Activated CD4-positive, alpha-beta T cell treated with anti-CD3 and anti-CD28 coated beads for 1 hour (primary cell): ENCODE results near the gene ARID5A.
"Not testable (repeated sequence)": the region's sequence is repeated elsewhere in the genome, so short reads cannot be mapped to it uniquely, and the experiment has no call there.

ENCODE experiments used
- DNase-seq: peaks from one replicate; pipeline ENCODE4 v3.0.0-alpha.2; 2020

ARID5A gene

GRCh38 chr2:96542357-96542977, 5.9 kb downstream of the ARID5A start:
- DNase-seq = no peak

DNA sequence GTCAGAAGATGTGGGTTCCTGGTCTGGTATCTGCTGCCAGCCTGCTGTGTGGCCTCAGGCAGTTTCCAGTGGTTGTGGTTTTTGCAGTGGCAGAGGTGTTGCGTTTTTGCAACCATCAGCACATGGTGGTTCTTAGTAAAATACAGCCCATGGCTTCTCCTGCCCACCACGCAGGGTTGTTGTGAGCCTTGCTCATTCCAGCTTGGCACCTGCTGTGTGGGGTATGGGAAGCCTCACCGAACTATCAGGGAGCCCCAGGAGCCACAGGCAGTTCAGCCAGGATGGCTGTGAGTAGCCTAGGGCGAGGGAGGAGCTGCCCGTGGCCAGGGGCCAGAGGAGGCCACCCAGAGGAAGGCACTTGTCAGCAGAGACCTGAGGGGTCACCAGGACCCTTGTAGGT, 9.8 kb downstream of the ARID5A start:
- DNase-seq = no peak

DNA sequence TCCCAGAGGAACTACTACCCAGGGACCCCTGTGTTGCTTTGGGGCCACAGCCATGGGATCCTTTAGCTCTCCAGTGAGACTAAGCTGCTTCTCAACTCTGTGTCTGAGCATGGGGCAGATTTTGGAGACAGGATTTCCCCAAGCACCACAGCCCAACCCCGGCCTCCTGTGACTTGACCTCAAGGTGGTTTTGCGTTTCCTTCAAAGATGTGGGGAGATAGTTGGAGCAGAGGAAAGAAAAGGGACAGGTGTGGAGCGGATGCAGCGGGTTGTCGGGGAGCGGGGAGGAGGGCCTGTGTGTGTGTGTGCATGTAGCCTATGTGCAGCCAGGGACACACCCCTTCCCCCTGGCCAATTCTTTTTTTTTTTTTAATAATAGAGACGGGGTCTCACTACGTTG, 10.2 kb downstream of the ARID5A start:
- no peak for DNase-seq

DNA sequence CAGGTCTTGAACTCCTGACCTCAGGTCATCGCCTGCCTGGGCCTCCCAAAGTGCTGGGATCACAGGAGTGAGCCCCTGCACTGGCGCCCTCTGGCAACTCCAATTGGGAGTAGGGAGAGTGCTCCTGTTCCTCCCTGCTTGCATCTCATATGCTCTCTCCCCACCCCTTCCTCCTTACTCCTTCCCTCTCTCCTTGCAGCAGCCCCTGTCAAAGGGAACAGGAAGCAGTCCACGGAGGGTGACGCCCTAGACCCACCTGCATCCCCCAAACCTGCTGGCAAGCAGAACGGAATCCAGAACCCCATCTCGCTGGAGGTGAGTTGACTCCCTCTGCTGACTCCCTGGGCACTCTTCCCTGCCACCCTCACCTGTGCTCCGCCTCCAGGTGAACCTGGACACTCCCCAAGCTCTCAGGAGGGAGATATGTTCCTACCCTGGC, 10.7 kb downstream of the ARID5A start:
- no peak for DNase-seq

- no peak for DNase-seq
These were observed 11.2 kb downstream of the ARID5A start for GRCh38 chr2:96547731-96548171.

- DNase-seq = no peak
These were observed 12.3 kb downstream of the ARID5A start for GRCh38 chr2:96548558-96549465.

GRCh38 chr2:96549466-96549785, 12.9 kb downstream of the ARID5A start:
- DNase-seq = no peak

GRCh38 chr2:96549967-96550786, 13.6 kb downstream of the ARID5A start:
- no peak for DNase-seq

GRCh38 chr2:96550787-96551604, 14.4 kb downstream of the ARID5A start:
- no peak for DNase-seq

DNA sequence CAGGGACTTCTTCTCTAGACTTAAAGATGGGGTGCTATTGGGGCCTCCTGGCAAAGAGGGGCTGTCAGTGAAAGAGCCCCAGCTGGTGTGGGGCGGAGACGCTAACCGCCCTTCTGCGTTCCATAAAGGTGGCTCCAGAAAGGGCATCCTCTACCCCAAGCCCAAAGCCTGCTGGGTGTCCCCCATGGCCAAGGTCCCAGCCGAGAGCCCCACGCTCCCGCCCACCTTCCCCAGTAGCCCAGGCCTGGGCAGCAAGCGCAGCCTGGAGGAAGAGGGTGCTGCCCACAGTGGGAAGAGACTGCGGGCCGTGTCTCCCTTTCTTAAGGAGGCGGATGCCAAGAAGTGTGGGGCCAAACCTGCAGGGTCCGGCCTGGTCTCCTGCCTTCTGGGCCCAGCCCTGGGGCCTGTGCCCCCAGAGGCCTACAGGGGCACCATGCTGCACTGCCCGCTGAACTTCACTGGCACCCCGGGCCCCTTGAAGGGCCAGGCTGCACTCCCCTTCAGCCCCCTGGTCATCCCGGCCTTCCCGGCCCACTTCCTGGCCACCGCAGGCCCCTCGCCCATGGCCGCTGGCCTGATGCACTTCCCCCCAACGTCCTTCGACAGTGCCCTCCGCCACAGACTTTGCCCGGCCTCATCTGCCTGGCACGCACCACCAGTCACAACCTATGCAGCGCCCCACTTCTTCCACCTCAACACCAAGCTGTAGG, 15.2 kb downstream of the ARID5A start:
- no peak for DNase-seq

DNA sequence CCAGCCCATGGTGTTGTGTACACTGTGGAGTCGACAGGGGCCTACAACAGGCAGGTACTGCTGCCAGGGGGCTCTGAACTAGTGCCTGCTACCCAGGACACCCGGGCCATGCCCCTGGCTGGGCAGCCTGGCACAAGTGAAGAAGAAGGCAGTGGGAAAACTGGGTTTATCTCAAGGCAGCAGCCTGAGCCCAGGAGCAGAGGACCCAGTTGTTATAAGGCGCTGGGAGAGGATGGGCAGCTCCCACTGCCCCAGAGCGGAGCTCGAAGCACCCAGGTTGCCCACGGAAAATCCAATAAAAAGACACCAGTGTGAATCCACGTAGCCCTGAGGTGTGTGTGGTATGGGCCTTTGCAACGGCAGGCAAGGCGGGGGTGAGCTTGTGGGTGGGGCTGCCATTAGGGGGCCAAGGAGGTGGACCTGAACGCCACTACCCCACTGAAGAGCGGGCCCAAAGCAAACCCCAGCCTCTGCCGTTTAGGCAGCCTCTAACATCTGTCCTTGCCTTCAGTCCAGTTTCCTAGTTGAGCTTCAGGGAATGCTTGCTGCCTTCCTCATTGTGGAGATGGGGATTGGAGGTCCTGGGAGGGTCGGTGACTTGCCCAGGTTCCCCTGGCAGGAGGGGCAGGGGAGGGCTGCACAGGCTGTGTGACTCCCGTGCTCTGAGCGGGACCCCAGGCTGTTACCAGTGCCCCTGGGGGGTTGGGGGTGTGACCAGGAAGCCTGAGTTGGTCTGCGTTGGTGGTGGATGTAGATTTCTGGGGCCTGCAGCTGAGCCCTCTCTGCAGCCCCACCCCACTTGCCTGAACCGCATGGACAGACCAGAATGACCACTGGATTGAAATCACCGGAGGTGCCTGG, 16.0 kb downstream of the ARID5A start:
- DNase-seq = no peak

DNA sequence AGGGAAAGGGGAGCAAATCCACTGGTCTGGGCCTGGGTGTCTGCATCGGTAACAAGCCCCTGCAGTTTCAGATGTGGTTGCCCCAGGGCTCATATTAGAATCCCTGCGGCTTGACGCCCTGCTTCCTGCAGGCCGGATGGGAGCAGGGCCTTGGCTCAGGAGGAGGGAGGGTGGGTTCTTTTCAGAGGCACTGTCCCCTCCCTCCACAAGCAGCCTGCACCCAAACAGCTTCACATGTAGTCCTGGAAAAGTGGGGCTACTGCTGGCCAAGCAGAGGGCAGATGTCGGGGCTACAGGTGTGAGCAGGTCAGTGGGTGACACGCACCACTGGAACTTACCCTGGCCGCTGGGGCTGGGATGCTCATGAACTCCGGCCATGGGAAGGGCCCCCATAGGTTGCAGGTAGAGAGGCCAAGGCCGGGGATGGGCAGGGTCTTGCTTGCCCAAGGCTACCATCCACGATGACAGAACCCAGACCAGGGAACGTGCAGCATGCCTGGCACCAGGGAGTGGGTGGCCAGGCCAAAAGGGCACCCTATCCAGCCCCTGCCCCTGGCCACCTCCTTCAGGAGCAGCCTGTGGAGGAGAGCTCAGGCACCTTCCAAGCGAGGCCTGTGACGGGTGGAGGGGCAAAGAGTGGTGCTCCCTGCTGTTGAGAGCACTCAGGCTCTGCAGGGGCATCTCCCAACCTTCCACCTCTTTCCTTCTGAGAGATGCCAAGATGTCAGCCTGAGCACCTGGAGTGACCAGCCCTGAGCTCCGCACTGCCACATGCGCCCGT, 16.8 kb downstream of the ARID5A start:
- DNase-seq = no peak

DNA sequence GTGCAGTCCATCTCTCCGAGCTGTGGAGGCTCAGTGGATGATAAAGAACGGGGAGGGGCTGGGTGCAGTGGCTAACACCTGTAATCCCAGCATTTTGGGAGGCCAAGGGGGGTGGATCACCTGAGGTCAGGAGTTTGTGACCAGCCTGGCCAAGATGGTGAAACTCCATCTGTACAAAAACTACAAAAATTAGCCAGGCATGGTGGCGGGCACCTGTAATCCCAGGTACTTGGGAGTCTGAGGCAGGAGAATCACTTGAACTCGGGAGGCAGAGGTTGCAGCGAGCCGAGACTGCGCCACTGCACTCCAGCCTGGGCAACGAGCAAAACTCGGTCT, 17.4 kb downstream of the ARID5A start:
- DNase-seq = not testable (repeated sequence)

DNA sequence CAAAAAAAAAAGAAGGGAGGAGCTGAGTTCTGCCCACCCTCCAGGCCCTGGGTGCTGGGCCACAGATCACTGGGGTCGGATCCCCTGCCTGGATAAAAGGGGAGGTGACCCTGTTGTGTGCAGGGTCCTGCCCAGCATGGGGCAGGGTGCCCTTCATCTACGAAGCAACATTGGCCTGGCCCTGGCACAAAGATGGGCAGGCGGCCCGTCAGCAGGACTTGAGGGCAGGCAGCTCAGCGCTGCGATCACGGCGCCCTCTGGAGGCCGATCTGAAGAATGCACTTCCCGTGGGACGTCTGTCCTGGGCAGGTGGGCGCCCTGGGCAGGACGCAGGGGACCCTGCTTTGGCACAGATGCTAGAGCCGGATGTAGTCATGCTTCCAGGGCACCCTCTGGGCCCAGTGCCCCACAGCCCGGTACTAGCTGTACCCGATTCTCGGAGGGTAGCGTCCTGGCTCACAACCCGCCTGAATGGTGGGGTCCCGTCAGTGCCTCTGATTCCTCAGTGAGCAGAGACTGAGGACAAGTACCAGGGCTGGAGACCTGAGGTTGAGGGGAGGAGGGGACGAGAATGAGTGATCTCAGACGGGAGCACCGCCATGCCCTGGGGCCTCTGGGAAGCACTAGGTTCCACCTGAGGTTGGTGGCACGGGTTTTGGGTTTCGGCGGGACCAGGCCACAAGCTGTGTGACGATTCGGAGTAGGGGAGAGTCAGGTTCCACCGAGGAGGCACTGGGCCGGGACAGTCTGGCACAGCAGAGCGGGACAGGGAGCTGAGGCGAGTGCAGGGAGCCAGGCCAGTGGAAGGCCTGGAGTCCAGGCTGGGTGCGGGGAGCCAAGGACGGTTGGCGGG, 18.0 kb downstream of the ARID5A start:
- DNase-seq = peak; percentile 58

GRCh38 chr2:96555146-96555610, 18.6 kb downstream of the ARID5A start:
- no peak for DNase-seq

GRCh38 chr2:96556441-96557330, 20.1 kb downstream of the ARID5A start:
- no peak for DNase-seq

DNA sequence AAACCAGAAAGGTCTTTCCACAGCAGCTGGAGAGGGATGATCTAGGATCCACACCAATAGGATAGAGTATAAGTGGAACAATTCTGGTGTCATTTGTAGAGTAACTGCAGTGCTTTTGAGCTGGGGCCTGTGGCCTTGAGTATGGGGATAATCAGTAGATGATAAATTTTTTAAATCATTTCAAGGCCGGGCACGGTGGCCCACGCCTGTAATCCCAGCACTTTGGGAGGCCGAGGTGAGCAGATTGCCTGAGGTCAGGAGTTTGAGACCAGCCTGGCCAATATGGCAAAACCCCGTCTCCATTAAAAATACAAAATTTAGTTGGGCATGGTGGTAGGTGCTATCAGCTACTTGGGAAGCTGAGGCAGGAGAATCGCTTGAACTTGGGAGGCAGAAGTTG, 20.9 kb downstream of the ARID5A start:
- DNase-seq = not testable (repeated sequence)

DNA sequence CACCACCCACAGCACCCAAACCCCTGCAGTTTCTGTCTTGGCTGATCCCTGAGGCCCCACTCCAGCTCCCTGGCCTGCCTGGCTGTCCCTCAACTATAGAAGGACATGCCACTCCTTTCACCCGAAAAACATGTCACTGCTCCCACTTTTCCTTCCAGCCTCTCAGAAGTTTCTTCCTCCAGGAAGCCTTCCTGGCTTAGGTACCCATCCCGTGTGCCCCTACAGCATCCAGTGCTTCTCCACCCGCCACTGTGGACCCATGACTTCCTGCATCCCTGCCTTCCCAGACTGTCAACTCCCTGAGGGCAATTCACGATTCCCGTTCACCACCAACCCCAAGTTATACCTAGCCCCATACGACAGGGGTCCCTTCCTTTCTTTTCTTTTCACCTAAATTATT, 21.5 kb downstream of the ARID5A start:
- DNase-seq = no peak
